ENCODE measurements around the gene IFT57.

Gene IFT57

GRCh38 chr3:108189440-108189839 lies 32.8 kb downstream of the IFT57 start:
- TF ChIP-seq CEBPB (IDR thresholded peaks at IDR 0.05) (no peak), NFIC (IDR thresholded peaks at IDR 0.05) (no peak), RAD21 (IDR thresholded peaks at IDR 0.05; ENCODE audit: low read depth) (no peak), TAF1 (IDR thresholded peaks at IDR 0.05; ENCODE audit: low read depth) (no peak), EGR1 (IDR thresholded peaks at IDR 0.05) (no peak), CREB1 (IDR thresholded peaks at IDR 0.05; ENCODE audit: low read depth) (no peak), TEAD4 (IDR thresholded peaks at IDR 0.05) (no peak), EP300 (IDR thresholded peaks at IDR 0.05; ENCODE audit: borderline replicate concordance) (no peak), ZBTB7A (IDR thresholded peaks at IDR 0.05; ENCODE audit: low read depth) (no peak), YY1 (IDR thresholded peaks at IDR 0.05; ENCODE audit: low read depth) (no peak), TCF12 (IDR thresholded peaks at IDR 0.05; ENCODE audit: low read depth) (no peak), FOXM1 (IDR thresholded peaks at IDR 0.05; ENCODE audit: borderline replicate concordance, low read depth) (no peak)
- TF ChIP-seq, protein P1, sequence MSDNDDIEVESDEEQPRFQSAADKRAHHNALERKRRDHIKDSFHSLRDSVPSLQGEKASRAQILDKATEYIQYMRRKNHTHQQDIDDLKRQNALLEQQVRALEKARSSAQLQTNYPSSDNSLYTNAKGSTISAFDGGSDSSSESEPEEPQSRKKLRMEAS (IDR thresholded peaks at IDR 0.05) = no peak
- TF ChIP-seq, protein P2, sequence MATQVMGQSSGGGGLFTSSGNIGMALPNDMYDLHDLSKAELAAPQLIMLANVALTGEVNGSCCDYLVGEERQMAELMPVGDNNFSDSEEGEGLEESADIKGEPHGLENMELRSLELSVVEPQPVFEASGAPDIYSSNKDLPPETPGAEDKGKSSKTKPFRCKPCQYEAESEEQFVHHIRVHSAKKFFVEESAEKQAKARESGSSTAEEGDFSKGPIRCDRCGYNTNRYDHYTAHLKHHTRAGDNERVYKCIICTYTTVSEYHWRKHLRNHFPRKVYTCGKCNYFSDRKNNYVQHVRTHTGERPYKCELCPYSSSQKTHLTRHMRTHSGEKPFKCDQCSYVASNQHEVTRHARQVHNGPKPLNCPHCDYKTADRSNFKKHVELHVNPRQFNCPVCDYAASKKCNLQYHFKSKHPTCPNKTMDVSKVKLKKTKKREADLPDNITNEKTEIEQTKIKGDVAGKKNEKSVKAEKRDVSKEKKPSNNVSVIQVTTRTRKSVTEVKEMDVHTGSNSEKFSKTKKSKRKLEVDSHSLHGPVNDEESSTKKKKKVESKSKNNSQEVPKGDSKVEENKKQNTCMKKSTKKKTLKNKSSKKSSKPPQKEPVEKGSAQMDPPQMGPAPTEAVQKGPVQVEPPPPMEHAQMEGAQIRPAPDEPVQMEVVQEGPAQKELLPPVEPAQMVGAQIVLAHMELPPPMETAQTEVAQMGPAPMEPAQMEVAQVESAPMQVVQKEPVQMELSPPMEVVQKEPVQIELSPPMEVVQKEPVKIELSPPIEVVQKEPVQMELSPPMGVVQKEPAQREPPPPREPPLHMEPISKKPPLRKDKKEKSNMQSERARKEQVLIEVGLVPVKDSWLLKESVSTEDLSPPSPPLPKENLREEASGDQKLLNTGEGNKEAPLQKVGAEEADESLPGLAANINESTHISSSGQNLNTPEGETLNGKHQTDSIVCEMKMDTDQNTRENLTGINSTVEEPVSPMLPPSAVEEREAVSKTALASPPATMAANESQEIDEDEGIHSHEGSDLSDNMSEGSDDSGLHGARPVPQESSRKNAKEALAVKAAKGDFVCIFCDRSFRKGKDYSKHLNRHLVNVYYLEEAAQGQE (IDR thresholded peaks at IDR 0.05; ENCODE audit: low read depth) = no peak
- TF ChIP-seq, protein P3, sequence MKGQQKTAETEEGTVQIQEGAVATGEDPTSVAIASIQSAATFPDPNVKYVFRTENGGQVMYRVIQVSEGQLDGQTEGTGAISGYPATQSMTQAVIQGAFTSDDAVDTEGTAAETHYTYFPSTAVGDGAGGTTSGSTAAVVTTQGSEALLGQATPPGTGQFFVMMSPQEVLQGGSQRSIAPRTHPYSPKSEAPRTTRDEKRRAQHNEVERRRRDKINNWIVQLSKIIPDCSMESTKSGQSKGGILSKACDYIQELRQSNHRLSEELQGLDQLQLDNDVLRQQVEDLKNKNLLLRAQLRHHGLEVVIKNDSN (IDR thresholded peaks at IDR 0.05) = no peak

GRCh38 chr3:108185536-108185935 lies 36.7 kb downstream of the IFT57 start:
- TF ChIP-seq EGR1 (IDR thresholded peaks at IDR 0.05) (no peak), TAF1 (IDR thresholded peaks at IDR 0.05; ENCODE audit: low read depth) (no peak), FOXM1 (IDR thresholded peaks at IDR 0.05; ENCODE audit: borderline replicate concordance, low read depth) (no peak), NFIC (IDR thresholded peaks at IDR 0.05) (no peak), YY1 (IDR thresholded peaks at IDR 0.05; ENCODE audit: low read depth) (no peak), ZBTB7A (IDR thresholded peaks at IDR 0.05; ENCODE audit: low read depth) (no peak), RAD21 (IDR thresholded peaks at IDR 0.05; ENCODE audit: low read depth) (no peak), CEBPB (IDR thresholded peaks at IDR 0.05) (no peak), TEAD4 (IDR thresholded peaks at IDR 0.05) (no peak), CREB1 (IDR thresholded peaks at IDR 0.05; ENCODE audit: low read depth) (no peak), EP300 (IDR thresholded peaks at IDR 0.05; ENCODE audit: borderline replicate concordance) (no peak), TCF12 (IDR thresholded peaks at IDR 0.05; ENCODE audit: low read depth) (no peak)
- TF ChIP-seq, protein P2 (IDR thresholded peaks at IDR 0.05; ENCODE audit: low read depth) = no peak
- TF ChIP-seq, protein P3 (IDR thresholded peaks at IDR 0.05) = no peak
- TF ChIP-seq, protein P1 (IDR thresholded peaks at IDR 0.05) = no peak

- TF ChIP-seq CEBPB (IDR thresholded peaks at IDR 0.05) = no peak
- TF ChIP-seq EP300 (IDR thresholded peaks at IDR 0.05; ENCODE audit: borderline replicate concordance) = no peak
Observed at GRCh38 chr3:108184824-108185223, 37.4 kb downstream of the IFT57 start.

DNA sequence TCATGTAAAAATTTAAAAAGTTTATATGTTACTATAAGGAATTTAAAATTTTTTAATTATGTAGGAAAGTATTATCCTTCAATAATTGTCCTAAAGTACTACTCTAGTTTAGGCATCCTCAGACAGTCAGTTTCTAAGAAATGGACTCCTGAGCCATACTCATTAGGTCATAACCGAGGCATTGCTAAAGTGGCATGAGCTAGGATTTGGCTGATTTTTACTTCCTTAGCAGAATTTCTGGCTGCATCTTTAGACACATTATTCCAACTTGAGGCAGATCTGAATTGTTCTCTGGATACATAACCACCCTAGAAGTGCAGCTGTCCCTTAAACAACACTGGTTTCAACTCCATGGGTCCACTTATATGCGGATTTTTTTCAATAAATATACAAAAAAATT lies 38.3 kb downstream of the IFT57 start:
- TF ChIP-seq TCF12 (IDR thresholded peaks at IDR 0.05; ENCODE audit: low read depth) (no peak), CEBPB (IDR thresholded peaks at IDR 0.05) (no peak), TAF1 (IDR thresholded peaks at IDR 0.05; ENCODE audit: low read depth) (no peak), FOXM1 (IDR thresholded peaks at IDR 0.05; ENCODE audit: borderline replicate concordance, low read depth) (no peak), EP300 (IDR thresholded peaks at IDR 0.05; ENCODE audit: borderline replicate concordance) (no peak), TEAD4 (IDR thresholded peaks at IDR 0.05) (no peak), EGR1 (IDR thresholded peaks at IDR 0.05) (no peak), YY1 (IDR thresholded peaks at IDR 0.05; ENCODE audit: low read depth) (no peak), RAD21 (IDR thresholded peaks at IDR 0.05; ENCODE audit: low read depth) (no peak)
- TF ChIP-seq, protein P1 (IDR thresholded peaks at IDR 0.05) = no peak
- TF ChIP-seq, protein P2 (IDR thresholded peaks at IDR 0.05; ENCODE audit: low read depth) = no peak

Measured in Ishikawa (cell line).